ENCODE measurements around the gene COG7. TPM values are rescaled to one million over a fixed set of nuclear protein-coding genes. Genes with fewer than 3 reads are reported as not detected.

COG7 gene
- total RNA-seq, 1 experiment from 2014 or later, result 17.9 TPM

DNA sequence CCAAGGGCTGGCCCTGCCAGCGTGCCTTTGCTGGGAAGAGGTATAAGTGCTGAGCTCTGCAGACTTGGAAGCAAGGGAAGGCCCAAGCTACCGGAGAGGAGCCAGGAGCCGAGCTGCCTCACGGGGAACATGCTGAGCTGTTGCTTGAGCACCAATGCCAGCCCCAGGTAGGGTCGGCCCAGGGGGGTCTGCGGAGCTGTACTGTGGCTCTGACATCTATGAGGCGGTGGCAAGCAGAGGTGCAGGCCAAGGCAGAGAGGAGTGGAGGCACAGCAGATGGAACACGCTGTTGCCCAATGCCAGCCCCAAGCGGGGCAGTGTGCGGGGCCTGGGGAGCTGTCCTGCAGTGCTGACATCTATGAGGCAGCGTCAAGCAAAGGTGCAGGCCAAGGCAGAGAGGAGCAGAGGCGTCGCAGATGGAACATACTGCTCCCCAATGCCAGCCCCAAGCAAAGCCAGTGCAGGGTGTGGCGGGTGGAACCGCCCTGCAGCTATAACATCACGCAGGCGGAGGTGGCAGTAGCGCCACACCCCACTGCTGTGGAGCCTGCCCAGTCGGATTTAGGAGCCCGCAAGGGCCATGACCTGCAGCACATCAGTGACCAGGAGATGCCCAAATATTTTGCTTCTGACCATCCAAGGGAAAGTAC lies 47.3 kb upstream of the COG7 start:
- Histone ChIP-seq H3T11ph (ENCODE audit: low read length) (no peak overlapping the region), H2BK12ac (ENCODE audit: insufficient read length, low read depth, low read length) (no peak overlapping the region), H3K4ac (ENCODE audit: low read depth, low read length) (no peak overlapping the region), H3K9me3 (ENCODE audit: control insufficient read depth, low read depth, low read length) (no peaks in the 10 kb centered on the region), H3K14ac (ENCODE audit: insufficient read depth, low read length) (no peak overlapping the region), H2BK5ac (ENCODE audit: insufficient read length, low read length) (no peak overlapping the region), H3K79me2 (ENCODE audit: insufficient read depth, low read length) (peaks cover 21% of the 10 kb centered on the region; the same call in 1 of the 2 replicates), H3K4me1 (ENCODE audit: insufficient read depth, low read length) (0 out of 2 replicates have a peak, but pooled peaks cover 2% of the 10 kb centered on the region), H3K4me2 (ENCODE audit: insufficient read depth, insufficient read length, low read length) (no peak overlapping the region), H2BK20ac (ENCODE audit: low read depth, low read length, poor library complexity, severe bottlenecking) (no peak overlapping the region), H4K5ac (ENCODE audit: insufficient read length, low read depth, low read length) (no peak overlapping the region), H3K9ac (ENCODE audit: extremely low read depth, insufficient read length, low read length) (no peak overlapping the region), H3K27me3 (ENCODE audit: insufficient read depth, low read length) (no peaks in the 10 kb centered on the region), H3K79me1 (ENCODE audit: insufficient read depth, low read depth, low read length, poor library complexity, severe bottlenecking) (peaks cover 7% of the 10 kb centered on the region), H4K20me1 (ENCODE audit: control insufficient read depth, insufficient read depth, insufficient read length) (no peaks in the 10 kb centered on the region), H4K8ac (replicated peaks; ENCODE audit: insufficient read length, low read depth, low read length) (no peak overlapping the region), H3K23ac (ENCODE audit: insufficient read length, low read depth, low read length) (no peak overlapping the region), H3K18ac (ENCODE audit: insufficient read length, low read depth, low read length) (no peak overlapping the region), H3K56ac (ENCODE audit: insufficient read length, low read depth, low read length) (no peak overlapping the region), H2AK5ac (ENCODE audit: insufficient read length, low read length) (no peak overlapping the region), H2BK120ac (ENCODE audit: low read depth, low read length, poor library complexity, severe bottlenecking) (no peak overlapping the region), H3K23me2 (ENCODE audit: insufficient read length, low read depth, low read length, poor library complexity, severe bottlenecking) (no peaks in the 10 kb centered on the region), H4K91ac (ENCODE audit: insufficient read length, low read depth, low read length) (no peak overlapping the region), H2BK15ac (ENCODE audit: low read depth, low read length) (no peak overlapping the region), H2AFZ (ENCODE audit: low read length) (no peak overlapping the region), H3K27ac (ENCODE audit: insufficient read length, low read depth, low read length) (no peak overlapping the region)
- no peak for TF ChIP-seq CTCF (conservative IDR thresholded peaks at IDR 0.05)
- H3K9me3 Mint-ChIP-seq, result no peaks in the 10 kb centered on the region
- H3K27me3 Mint-ChIP-seq (ENCODE audit: low read depth), result no peaks in the 10 kb centered on the region
- peaks cover 6 to 38% (median 30%) of the 10 kb centered on the region in 3 experiments; a peak in 6 of 7 replicates for H3K36me3 Mint-ChIP-seq (ENCODE audit: insufficient read depth in 1 of 3, low read depth in 3 of 3)
- no peak overlapping the region for H3K4me3 Mint-ChIP-seq
- no peak for DNase-seq
- H3K4me1 Mint-ChIP-seq, result peaks cover 46 to 52% of the 10 kb centered on the region in 2 experiments
- H3K27ac Mint-ChIP-seq, result peak overlapping the region; percentile 39 to 66 (median 65); a peak in 3 of 7 replicates
- no CpG with 5 or more reads among the region's 20 CpGs for WGBS (ENCODE audit: extremely low coverage, insufficient read length, low lambda C conversion rate)

Data from H9 (cell line).